Central memory CD8-positive, alpha-beta T cell (primary cell): ENCODE results near the gene GAD1.

ENCODE experiments used
- ATAC-seq: fragments of 150-1000 bp; cut with Tn5 transposase; replicated peaks from 2 replicates; pipeline ENCODE4 v1.10.0; 2022; ENCODE audit warnings: mild to moderate bottlenecking, moderate FRiP score, moderate number of reproducible peaks; ENCODE audit not compliant: poor library complexity, severe bottlenecking; ENCODE audit errors: extremely low read depth
- DNase-seq, 2 donors: peaks; one replicate each; pipeline ENCODE4 v3.0.0; 2021; ENCODE audit warnings: low spot score in 2 of 2
- H3K27ac Mint-ChIP-seq: one replicate; pipeline ENCODE4 v1.8.0; 2022; ENCODE audit warnings: low read depth, mild to moderate bottlenecking, moderate library complexity, mixed read lengths
- H3K27me3 Mint-ChIP-seq: one replicate; pipeline ENCODE4 v1.8.0; 2022; ENCODE audit warnings: mixed read lengths
- H3K36me3 Mint-ChIP-seq: one replicate; pipeline ENCODE4 v1.8.0; 2022; ENCODE audit warnings: mild to moderate bottlenecking, moderate library complexity, mixed read lengths; ENCODE audit not compliant: insufficient read depth
- H3K4me1 Mint-ChIP-seq: one replicate; pipeline ENCODE4 v1.8.0; 2022; ENCODE audit warnings: mixed read lengths
- H3K4me3 Mint-ChIP-seq: one replicate; pipeline ENCODE4 v1.8.0; 2022; ENCODE audit warnings: mild to moderate bottlenecking, moderate library complexity, mixed read lengths
- H3K9me3 Mint-ChIP-seq: one replicate; pipeline ENCODE4 v1.8.0; 2022; ENCODE audit warnings: mixed read lengths

The GAD1 gene

DNA sequence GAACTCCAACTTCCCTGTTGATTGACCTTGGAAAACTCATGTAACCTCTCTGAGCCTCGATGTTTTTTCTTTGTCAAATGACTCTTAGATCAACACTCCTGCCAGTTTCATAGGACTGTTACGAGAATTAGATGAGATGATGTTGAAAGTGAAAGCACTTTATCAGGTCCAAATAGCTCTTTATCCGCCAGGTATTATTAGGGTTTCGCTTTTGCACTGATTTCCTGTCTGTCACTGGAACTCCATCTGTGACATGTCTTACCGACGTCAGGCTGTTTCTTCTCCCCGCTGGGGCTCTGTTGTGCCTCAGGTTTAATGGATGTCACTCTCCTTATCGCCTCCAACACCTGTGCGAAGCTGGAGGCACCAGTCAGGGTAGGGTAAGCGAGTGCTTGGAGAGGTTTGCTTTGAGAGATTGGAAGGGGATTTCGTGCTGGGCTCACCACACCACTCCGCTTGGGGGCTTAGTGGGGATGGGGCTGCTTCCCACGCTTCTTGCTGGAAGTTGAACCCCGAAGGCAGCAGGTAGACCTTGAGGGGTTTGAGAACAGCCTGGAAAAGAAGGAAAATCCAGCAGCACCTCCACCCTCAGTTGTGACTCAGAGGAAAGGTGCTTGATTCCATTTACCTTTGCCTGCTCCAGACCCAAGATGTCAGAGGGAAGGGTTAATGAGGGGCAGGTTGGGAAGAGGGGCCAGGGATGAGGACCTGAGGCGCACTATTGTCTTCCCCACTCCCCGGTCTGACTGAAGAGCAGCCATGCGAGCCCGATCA is 4.3 kb downstream of the GAD1 start:
- DNase-seq (peak in 1 of 2 donors; percentile 30), ATAC-seq (peak; percentile 76)
- Mint-ChIP-seq H3K9me3 (no peaks in the 10 kb centered on the region), H3K36me3 (peaks cover 23% of the 10 kb centered on the region), H3K27me3 (peaks cover 95% of the 10 kb centered on the region), H3K4me1 (peaks cover 52% of the 10 kb centered on the region), H3K27ac (peak overlapping the region; percentile 84), H3K4me3 (peak overlapping the region; percentile 89)

DNA sequence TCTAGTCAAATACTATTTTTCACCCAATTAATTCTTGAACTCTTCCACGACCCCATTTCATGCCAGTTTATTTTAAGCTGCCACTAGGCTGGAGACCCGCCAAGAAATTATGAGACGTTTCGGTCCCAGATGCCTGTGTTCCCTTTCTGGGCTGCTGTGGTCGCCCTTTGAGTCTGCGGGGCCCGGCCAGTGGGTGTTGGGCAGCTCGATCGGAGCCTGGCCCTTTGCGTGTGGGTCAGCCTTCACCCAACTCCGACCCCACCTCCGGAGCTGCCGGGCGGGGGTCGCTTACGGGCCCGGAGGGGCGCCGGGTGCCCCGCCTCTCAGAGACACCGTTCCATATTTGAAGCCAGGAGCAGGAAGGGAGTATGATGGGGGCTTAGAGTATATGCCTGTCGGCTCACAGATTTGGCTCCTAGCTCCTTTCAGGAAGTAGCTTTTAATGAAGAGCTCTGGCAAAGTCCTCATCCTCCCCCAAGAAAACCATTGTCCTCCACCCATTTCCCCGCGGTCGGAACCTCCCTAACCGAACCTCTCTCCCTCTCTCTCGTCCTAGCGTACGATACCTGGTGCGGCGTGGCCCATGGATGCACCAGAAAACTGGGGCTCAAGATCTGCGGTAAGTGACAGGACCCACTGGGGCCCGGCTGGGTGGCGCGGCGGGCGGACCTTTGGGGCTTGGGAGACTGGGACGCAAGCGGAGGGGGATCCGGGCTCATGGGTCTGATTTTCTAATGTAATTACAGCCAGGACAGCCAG is 5.0 kb downstream of the GAD1 start:
- no peak for ATAC-seq
- Mint-ChIP-seq H3K27ac (peak overlapping the region; percentile 32), H3K36me3 (peaks cover 21% of the 10 kb centered on the region), H3K4me1 (peaks cover 47% of the 10 kb centered on the region), H3K9me3 (no peaks in the 10 kb centered on the region), H3K27me3 (peaks cover 97% of the 10 kb centered on the region), H3K4me3 (peak overlapping the region; percentile 89)
- DNase-seq = no peak

DNA sequence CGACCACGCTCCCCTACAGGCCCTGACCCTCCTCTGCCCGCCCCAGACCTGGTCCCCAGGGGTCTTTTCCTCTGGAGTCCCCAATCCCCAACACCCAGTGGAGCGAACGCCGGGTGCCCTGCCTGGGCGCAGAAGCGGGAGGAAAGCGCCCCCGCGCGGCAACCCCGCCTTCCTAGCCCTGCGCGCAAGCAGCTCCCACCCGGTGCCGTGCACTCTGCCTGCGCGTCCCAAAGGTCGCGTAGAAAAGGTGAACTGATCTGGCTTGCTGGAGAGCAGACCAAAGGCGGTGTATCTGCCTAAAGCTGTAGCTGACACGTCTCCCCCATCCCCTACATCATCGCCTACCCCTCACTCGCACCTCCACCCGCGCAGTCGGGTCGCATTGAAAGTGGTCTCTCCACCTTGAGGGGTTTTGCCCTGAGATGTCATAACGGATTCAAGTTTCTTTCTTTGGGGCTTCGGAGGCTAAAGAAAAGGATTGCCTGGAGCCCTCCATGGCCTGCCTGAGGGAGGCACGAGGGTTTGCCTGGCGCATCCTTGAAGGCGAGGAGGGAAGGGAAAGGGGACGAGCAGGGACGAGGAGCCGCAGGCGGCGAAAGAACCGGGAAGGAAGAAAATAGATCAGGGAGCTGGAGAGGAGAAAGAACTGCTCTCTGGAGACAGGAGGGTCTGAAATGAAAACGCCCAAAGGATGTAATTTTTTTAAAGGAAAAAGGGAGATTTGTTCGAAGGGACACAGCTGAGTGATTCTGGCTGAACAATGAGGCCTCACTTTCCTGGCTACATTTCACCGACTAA is 5.8 kb downstream of the GAD1 start:
- Mint-ChIP-seq H3K36me3 (peaks cover 16% of the 10 kb centered on the region), H3K4me3 (peak overlapping the region; percentile 89), H3K4me1 (peaks cover 39% of the 10 kb centered on the region), H3K27me3 (peaks cover 97% of the 10 kb centered on the region), H3K27ac (peak overlapping the region; percentile 65), H3K9me3 (no peaks in the 10 kb centered on the region)
- ATAC-seq (peak; percentile 47), DNase-seq (no peak)

DNA sequence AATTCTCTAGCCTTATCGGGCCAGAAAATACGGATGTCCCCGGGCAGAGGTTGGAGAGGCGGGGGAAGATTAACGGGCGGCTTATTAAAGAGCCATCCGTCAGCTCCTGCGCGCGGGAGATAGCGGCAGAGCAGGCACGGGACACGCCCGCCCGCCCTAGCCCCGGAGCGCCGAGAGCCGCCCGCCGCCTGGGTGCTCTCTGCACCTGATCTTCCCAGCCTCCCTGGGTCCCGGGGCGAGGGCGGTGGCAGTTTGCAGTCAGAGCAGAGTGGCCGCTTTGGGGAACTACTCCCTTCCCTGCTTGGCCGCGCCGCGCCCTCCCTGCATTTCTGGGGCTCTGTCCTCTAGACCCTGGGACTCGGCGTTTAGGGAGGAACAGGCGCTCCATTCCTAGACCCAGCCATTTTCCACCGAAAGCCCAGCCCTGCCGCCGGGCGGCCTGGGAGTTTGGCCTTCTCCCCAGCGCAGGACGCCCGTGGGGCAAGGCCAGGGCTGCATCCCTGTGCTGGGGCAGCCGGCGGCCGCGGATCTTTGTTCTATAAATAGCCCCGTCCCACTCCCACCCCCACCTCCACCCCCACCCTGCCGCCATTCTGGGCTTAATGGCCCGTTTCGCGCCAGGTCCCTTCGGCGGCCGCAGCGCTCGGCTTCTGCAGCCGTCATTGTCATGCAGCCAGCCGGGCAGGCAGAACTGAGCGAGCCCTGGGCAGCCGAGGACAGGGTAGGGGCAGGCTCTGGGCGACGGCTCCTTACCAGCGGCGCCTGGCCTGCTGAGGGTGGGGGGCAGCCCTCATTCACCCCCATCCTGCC is 6.6 kb downstream of the GAD1 start:
- Mint-ChIP-seq H3K9me3 (no peaks in the 10 kb centered on the region), H3K27me3 (peaks cover 97% of the 10 kb centered on the region), H3K36me3 (peaks cover 16% of the 10 kb centered on the region), H3K4me3 (peak overlapping the region; percentile 89), H3K4me1 (peaks cover 36% of the 10 kb centered on the region), H3K27ac (peak overlapping the region; percentile 65)
- ATAC-seq (no peak), DNase-seq (no peak)

DNA sequence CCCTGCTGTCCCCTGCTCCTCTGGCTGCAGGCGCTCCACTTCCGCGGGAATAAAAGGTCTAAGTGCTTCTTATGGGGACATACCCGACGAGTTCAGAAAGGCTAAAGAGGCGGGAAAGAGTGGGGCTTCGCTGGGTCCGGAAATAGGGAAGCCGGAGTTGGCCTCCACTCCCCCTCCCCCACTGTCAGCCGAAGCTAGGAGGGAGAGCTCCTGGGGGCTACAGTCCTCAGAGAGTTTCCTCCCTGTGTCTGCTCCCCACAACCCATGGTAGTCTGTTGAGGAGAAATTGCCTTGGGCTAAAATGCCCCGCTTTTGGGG is 7.2 kb downstream of the GAD1 start:
- ATAC-seq (no peak), DNase-seq (no peak)
- Mint-ChIP-seq H3K9me3 (no peaks in the 10 kb centered on the region), H3K4me1 (peaks cover 31% of the 10 kb centered on the region), H3K4me3 (no peak overlapping the region), H3K27ac (no peak overlapping the region), H3K36me3 (peaks cover 11% of the 10 kb centered on the region), H3K27me3 (peaks cover 97% of the 10 kb centered on the region)

DNA sequence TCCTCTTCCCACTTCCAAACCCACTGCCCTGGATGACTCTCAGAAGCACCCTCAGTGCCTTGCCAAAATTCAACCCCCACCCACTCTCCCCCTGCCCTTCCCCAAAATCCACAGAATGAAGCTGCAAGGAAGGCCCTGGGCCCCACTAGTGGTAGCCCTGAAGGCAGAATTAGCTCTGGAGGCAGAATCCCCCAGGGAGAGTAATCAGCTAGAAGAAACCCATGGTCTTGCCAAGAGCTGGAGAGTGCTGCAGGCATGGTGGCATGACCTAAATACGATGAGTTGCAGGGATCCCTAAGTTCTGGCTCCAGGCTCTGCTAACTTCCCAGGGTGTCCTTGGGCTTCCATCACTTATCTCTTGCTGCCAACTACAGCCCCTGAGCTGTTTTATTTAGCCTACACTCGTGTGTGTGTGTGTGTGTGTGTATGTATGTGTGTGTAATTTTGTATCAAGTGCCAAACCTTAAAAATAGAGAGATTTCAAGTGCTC is 7.9 kb downstream of the GAD1 start:
- Mint-ChIP-seq H3K4me1 (peaks cover 28% of the 10 kb centered on the region), H3K9me3 (no peaks in the 10 kb centered on the region), H3K4me3 (no peak overlapping the region), H3K27ac (no peak overlapping the region), H3K36me3 (peaks cover 9% of the 10 kb centered on the region), H3K27me3 (peaks cover 97% of the 10 kb centered on the region)
- no peak for DNase-seq
- no peak for ATAC-seq

DNA sequence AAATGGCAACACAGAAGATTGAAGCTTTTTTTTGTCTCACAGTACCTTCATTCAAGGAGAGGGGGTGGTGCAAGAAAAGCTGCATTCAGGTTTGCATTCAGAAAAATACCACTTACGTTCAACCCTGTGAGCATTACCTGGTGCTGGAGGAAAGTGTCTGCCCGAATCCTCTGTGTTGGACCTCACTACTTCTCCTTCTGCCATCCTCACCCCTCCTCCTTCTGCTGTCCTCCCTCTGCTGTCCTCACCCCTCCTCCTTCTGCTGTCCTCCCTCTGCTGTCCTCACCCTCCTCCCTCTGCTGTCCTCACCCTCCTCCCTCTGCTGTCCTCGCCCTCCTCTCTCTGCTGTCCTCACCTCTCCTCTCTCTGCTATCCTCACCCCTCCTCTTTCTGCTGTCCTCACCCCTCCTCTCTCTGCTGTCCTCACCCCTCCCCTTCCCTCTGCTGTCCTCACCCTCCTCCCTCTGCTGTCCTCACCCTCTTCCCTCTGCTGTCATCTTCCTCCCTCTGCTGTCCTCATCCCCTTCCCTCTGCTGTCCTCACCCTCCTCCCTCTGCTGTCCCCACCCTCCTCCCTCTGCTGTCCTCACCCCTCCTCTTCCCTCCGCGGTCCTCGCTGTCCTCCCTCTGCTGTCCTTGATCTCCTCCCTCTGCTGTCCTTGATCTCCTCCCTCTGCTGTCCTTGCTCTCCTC is 11.3 kb downstream of the GAD1 start:
- ATAC-seq = no peak
- H3K4me1 Mint-ChIP-seq = no peaks in the 10 kb centered on the region

DNA sequence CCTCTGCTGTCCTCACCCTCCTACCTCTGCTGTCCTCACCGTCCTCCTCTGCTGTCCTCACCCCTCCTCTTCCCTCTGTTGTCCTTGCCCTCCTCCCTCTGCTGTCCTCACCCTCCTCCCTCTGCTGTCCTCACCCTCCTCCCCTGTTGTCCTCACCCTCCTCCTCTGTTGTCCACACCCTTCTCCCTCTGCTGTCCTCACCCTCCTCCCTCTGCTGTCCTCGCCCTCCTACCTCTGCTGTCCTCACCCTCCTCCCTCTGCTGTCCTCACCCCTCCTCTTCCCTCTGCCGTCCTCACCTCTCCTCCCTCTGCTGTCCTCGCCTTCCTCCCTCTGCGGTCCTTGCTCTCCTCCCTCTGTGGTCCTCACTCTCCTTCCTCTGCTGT is 11.8 kb downstream of the GAD1 start:
- Mint-ChIP-seq H3K4me3 (no peak overlapping the region), H3K27ac (no peak overlapping the region), H3K36me3 (peaks cover 2% of the 10 kb centered on the region), H3K27me3 (peaks cover 81% of the 10 kb centered on the region), H3K4me1 (no peaks in the 10 kb centered on the region), H3K9me3 (no peaks in the 10 kb centered on the region)
- no peak for ATAC-seq
- no peak for DNase-seq

More for the DNA sequence above, 11.3 kb downstream of the GAD1 start:
- Mint-ChIP-seq H3K9me3 (no peaks in the 10 kb centered on the region), H3K27ac (no peak overlapping the region), H3K36me3 (peaks cover 2% of the 10 kb centered on the region), H3K4me3 (no peak overlapping the region), H3K27me3 (peaks cover 83% of the 10 kb centered on the region)
- DNase-seq = no peak

DNA sequence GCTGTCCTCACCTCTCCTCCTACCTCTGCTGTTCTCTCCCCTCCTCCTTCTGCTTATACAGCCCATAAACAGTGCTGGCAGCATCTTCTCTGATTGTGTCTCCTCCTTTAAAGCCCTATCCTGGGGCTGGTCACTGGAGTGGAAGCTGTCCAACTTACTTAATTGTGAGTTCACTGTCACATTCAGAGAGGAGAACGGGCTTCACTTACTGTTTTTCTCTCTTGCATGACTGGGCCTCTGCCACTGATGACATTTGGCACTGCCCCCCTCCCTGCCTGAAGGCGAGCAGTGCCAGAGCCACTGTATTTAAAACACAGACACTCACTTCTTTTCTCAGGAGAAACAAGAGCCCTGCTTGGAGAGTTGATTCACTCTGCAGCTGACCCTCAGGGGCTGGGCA is 12.3 kb downstream of the GAD1 start:
- H3K4me1 Mint-ChIP-seq = no peaks in the 10 kb centered on the region
- no peak overlapping the region for H3K4me3 Mint-ChIP-seq
- DNase-seq (no peak), ATAC-seq (no peak)
- peaks cover 2% of the 10 kb centered on the region for H3K36me3 Mint-ChIP-seq
- no peak overlapping the region for H3K27ac Mint-ChIP-seq
- no peaks in the 10 kb centered on the region for H3K9me3 Mint-ChIP-seq
- peaks cover 76% of the 10 kb centered on the region for H3K27me3 Mint-ChIP-seq

DNA sequence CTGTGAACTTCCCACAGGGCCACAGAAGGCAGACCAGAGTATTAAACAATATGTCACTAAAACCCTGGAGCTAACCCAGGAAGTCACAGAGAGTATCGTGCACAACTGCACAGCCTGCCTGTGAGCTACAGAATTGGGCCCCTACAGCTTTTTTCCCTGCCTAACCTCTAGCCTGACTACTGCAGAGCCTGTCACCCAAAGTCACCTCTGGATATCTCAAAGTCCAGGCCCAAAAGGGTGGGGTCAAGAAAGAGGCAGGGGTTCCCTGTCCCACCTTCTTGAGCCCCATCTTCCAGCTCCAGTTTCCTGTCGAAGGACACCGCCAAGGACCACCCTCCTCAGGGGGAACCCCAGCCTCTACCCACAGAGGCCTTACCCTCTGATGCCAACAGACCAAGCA is 13.5 kb downstream of the GAD1 start:
- DNase-seq (no peak), ATAC-seq (no peak)
- Mint-ChIP-seq H3K9me3 (no peaks in the 10 kb centered on the region), H3K27ac (no peak overlapping the region), H3K4me1 (no peaks in the 10 kb centered on the region), H3K4me3 (no peak overlapping the region), H3K36me3 (no peaks in the 10 kb centered on the region), H3K27me3 (peaks cover 69% of the 10 kb centered on the region)

DNA sequence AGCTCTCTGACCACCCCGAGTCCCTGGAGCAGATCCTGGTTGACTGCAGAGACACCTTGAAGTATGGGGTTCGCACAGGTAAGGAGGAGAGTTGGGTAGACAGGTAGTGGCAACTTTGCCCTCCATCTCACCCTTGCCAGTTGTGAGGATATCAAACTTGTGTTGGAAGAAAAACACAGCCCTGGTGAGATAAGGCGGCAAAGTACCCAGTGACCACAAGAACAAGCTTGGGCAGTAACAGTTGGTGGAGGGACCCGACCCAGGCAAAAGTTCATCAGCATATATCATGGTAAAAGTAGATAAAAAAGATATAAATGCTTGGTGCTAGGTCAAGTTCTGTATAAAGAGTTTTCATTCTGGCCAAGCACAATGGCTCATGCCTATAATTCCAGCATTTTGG is 14.4 kb downstream of the GAD1 start:
- no peaks in the 10 kb centered on the region for H3K4me1 Mint-ChIP-seq

More for the DNA sequence above, 14.4 kb downstream of the GAD1 start:
- Mint-ChIP-seq H3K27me3 (peaks cover 69% of the 10 kb centered on the region), H3K36me3 (no peaks in the 10 kb centered on the region), H3K27ac (no peak overlapping the region), H3K9me3 (no peaks in the 10 kb centered on the region), H3K4me3 (no peak overlapping the region)
- ATAC-seq (no peak), DNase-seq (no peak)
